Ramos (cell line): ENCODE measurements around the gene ZNF611.
"Not testable (repeated sequence)": the region's sequence is repeated elsewhere in the genome, so short reads cannot be mapped to it uniquely, and the experiment has no call there.

Source experiments
- in situ Hi-C: fragments of 300-500 bp; cut with MboI; formaldehyde crosslinking; loops from one replicate; pipeline ENCODE4 v1.14.3; 2022; ENCODE audit warnings: low sequenced_read_pairs; ENCODE audit not compliant: unreplicated experiment

Gene ZNF611

DNA sequence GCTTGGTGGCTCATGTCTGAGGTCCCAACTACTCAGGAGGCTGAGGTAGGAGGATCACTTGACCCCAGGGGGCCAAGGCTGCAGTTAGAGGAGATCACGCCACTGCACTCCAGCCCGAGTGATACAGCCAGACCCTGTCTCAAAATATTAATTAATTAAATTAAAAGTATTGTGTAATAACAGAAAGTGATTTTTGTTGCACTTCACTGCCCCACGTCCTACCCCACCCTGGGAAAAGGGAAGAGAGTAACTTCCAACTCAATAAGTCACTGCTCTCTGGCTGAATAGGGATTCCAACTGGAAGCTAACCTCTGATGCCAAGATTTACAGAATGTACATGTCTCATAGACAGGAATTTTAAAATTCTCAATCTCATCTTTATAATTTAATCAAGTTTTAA is 47.2 kb downstream of the ZNF611 start:
- in situ Hi-C loops, result no loop called here

GRCh38 chr19:52685811-52686210 is 49.0 kb downstream of the ZNF611 start:
- in situ Hi-C loops, result no loop called here

DNA sequence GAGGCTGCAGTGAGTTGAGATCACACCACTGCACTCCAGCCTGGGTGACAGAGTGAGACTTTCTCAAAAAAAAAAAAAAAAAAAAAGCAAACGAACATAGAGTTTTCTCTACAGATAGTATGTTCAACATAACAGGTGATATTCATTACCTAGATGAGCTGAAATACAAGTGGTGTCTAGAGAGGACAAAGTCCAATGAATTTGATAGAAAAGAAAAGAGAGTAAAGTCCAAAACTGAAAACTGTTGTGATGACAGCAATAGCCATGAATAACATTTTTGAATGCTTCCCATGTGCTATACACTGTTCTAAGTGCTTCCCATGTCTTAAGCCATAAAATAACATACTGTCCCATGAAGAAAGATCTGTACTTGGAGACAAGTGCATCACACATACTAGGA is 53.6 kb downstream of the ZNF611 start:
- in situ Hi-C loops, result not testable (repeated sequence)

DNA sequence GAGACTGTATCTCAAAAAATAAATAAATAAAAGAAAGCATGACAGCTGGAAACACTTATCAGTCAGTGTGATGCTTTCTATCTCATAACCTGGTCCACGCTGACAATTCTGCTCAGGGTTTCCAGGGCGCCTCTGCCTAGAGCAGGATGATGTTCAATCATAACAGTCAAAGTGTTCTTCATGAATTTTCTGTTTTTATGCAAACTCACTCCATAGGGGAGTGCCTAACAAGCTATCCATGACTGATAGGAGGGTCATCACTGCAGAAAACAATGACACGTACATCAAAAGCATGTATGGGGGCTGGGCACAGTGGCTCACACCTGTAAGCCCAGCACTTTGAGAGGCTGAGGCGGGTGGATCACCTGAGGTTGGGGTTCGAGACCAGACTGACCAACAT is 55.2 kb downstream of the ZNF611 start:
- in situ Hi-C loops, result no loop called here

DNA sequence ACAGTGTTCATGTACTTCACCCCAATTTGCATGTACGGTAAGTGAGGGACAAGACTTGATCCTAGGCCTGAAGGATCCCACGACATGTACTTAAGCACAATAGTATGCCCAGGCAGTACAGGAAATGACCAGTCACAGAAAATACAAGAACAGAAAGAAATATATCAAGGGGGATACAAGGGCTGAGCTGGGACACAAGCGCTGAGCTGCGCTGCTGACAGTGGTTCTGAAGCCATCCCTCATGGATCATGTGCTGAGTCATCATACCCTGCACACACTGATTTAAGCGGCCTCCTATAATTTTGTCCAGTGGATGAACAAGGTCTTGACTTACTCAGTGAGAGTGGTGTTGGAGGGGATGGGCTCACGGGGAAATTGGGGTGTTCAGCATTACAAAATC is 59.6 kb downstream of the ZNF611 start:
- in situ Hi-C loops, result not testable (repeated sequence)

- in situ Hi-C loops, result no loop called here
Measured at GRCh38 chr19:52673014-52673413, 61.8 kb downstream of the ZNF611 start.

DNA sequence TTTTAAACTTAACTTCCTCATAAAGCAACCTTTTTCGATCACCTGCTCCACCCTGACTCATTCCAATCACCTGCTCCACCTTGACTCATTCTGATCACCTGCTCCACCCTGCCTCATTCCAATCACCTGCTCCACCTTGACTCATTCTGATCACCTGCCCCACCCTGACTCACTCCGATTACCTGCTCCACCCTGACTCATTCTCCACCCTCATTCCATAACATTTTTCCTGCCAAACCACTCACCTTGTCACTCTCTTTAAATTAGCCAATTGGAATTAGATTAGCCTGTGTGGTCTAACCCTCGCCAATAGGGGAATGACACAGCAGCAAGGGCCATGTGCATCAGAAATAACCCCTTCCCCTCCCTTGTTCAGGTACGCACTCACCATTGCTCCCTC is 64.8 kb downstream of the ZNF611 start:
- in situ Hi-C loops, result no loop called here

DNA sequence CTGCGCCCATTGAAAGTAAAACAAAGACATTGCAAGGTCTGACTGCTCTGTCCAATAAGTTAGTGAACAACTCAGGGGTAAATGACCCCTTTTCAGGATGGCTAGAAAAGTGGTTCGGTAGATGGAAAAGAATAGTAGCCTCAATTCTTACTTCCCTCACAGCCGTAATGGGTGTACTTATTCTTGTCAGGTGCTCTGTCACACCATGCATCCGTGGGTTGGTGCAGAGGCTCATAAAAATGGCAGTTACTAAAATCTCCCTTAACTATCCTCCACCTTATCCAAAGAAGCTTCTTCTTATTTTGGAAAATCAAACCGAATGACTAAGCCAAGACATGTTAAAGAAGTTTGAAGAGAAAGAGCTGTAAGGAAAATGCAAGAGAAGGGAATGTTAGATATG is 65.3 kb downstream of the ZNF611 start:
- in situ Hi-C loops, result no loop called here

DNA sequence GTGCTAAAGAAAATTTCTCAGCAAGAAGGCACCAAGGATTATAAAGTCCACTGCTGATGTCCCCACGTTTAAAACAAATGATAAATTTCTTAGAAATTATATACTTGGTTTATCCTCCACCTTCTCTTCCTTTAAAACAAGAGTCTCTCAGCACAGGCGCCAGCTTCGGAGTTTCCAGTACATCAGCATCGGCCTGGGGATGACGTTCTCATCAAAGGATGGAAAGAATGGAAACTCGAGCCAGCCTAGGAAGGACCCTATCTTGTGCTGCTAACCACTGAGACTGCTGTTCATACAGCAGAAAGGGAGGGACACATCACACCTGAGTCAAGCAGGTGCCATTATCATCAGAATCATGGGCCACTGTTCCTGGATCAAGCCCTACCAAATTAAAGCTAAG is 66.9 kb downstream of the ZNF611 start:
- in situ Hi-C loops, result no loop called here

DNA sequence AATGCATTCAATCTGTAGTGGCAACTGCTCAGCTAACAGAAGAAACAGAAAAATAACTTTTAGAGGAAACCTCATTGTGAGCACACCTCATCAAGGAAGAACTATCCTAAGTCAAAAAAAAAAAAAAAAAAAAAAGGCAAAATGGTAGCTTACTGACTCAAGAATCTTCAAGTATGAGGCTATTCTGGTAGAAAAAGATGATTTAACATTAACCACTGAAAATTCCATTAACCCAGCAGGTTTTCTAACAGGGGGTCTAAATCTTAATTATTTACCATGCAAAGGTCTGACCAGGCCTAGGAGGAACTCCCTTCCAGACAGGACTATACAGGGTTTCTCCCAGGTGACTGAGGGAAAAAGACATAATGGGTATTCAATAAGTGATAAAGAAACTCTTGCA is 68.3 kb downstream of the ZNF611 start:
- in situ Hi-C loops, result no loop called here

GRCh38 chr19:52665529-52665928 is 69.3 kb downstream of the ZNF611 start:
- in situ Hi-C loops, result no loop called here

GRCh38 chr19:52665027-52665426 is 69.8 kb downstream of the ZNF611 start:
- in situ Hi-C loops, result no loop called here

DNA sequence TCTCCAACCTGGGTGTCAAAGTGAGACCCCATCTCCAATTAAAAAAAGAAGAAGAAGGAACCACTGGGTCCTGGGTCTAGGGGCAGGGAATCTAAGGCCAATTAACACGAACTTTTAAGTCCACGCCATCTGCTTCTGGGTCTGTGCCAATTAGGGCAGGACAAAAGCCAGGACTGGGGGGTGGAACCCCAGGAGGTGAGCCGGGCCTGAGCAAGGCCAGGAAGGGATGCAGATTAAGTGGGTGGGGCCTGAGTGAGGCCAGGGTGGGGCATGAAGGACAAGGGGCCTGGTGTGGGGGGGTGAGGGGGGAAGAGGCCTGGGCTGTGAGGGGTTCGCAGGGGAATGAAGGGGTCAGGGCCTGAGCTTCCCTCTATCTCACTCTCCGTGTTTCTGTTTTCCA is 70.4 kb downstream of the ZNF611 start:
- in situ Hi-C loops, result no loop called here

DNA sequence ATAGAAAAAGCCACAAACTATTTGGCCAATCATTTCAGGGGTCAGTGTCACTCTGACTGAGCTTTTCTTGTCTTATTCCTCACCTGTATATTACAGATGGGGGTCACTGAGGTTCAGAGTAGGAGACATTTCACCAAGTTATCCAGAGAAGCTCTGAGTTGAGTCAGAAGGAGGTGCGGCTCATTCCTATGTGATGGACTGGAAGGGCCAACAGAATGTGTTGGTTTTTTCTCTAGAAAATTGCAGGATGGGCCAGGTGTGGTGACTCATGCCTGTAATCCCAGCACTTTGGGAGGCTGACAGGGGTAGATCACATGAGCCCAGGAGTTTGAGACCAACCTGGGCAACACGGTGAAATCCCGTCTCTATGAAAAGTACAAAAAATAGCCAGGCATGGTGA is 72.2 kb downstream of the ZNF611 start:
- in situ Hi-C loops, result no loop called here

DNA sequence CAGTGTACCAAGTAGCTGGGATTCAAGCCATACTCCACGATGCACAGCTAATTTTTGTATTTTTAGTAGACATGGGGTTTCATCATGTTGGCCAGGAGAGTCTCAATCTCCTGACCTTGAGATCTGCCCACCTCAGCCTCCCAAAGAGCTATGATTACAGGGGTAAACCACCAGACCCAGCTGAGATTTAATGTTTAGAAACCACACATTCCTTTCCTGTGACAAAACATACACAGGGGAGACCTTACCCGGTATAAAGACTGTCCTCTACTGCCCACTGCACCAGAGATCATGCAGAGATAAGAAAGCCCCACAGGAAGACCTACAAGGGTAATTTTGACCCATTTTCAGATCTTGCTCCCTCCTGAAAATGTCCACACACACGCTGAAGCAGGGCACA is 73.9 kb downstream of the ZNF611 start:
- in situ Hi-C loops, result no loop called here

DNA sequence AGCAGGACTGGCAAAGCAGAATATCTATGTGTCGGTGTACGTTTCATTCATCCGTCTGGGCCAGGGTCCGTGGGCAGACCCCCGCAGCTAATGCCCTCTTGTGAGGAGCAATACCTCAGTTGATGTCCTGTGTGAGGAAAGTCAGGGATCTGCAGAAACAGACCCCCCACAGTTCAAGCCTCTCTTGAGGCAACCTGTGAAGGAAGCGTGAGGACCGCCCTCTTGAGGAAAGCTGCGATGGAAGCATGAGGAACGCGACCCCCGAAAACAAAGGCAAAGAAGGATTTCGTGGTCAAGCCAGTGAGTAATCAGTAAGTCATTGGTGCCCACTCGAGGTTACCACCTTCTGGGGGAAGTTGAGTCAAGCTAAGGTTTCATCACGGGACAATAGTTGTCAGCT is 75.8 kb downstream of the ZNF611 start:
- in situ Hi-C loops, result no loop called here

GRCh38 chr19:52658595-52658994 is 76.2 kb downstream of the ZNF611 start:
- in situ Hi-C loops, result no loop called here

- in situ Hi-C loops, result no loop called here
Measured at GRCh38 chr19:52653161-52653560, 81.7 kb downstream of the ZNF611 start.
